Fibroblast of gingiva (primary cell): ENCODE measurements around the gene DLEC1.
A peak's percentile ranks its signal among the peaks of the same experiment; 100 is the strongest.

ENCODE experiments used
- DNase-seq: peaks from one replicate; pipeline ENCODE4 v3.0.0-alpha.2; 2011; ENCODE audit warnings: low read depth

The DLEC1 gene, protein sequence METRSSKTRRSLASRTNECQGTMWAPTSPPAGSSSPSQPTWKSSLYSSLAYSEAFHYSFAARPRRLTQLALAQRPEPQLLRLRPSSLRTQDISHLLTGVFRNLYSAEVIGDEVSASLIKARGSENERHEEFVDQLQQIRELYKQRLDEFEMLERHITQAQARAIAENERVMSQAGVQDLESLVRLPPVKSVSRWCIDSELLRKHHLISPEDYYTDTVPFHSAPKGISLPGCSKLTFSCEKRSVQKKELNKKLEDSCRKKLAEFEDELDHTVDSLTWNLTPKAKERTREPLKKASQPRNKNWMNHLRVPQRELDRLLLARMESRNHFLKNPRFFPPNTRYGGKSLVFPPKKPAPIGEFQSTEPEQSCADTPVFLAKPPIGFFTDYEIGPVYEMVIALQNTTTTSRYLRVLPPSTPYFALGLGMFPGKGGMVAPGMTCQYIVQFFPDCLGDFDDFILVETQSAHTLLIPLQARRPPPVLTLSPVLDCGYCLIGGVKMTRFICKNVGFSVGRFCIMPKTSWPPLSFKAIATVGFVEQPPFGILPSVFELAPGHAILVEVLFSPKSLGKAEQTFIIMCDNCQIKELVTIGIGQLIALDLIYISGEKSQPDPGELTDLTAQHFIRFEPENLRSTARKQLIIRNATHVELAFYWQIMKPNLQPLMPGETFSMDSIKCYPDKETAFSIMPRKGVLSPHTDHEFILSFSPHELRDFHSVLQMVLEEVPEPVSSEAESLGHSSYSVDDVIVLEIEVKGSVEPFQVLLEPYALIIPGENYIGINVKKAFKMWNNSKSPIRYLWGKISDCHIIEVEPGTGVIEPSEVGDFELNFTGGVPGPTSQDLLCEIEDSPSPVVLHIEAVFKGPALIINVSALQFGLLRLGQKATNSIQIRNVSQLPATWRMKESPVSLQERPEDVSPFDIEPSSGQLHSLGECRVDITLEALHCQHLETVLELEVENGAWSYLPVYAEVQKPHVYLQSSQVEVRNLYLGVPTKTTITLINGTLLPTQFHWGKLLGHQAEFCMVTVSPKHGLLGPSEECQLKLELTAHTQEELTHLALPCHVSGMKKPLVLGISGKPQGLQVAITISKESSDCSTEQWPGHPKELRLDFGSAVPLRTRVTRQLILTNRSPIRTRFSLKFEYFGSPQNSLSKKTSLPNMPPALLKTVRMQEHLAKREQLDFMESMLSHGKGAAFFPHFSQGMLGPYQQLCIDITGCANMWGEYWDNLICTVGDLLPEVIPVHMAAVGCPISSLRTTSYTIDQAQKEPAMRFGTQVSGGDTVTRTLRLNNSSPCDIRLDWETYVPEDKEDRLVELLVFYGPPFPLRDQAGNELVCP (N-terminal part only)

DNA sequence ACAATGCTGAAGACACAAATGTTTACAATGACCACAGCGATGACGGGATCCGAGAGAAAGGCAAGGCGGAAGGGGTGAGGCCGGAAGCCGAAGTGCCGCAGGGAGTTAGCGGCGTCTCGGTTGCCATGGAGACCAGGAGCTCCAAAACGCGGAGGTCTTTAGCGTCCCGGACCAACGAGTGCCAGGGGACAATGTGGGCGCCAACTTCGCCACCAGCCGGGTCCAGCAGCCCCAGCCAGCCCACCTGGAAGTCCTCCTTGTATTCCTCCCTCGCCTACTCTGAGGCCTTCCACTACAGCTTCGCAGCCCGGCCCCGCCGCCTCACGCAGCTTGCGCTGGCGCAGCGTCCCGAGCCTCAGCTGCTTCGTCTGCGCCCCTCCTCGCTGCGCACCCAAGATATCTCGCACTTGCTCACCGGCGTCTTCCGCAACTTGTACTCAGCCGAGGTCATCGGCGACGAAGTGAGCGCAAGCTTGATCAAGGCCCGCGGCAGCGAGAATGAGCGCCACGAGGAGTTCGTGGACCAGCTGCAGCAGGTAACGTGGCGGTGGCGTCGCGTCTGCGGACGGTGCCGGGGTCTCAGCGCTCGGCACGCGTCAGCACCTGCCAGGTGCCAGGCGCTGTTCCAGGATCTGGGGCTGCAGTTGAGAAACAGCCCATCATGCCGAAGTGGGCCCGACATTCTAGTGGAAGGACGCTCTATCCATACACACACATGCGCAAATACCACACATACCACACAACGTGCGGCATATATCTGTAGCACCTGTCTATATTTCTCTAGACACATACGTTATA, at the start of gene DLEC1:
Gene DLEC1, plus strand, starts transcription at position 108 of the 798 bp plus-strand sequence. Its CDS starts 18 bp downstream, at position 126.
- peak; percentile 28 for DNase-seq

- no peak for DNase-seq
Observed at GRCh38 chr3:37989821-37990480, 49.1 kb upstream of the DLEC1 start.

DNA sequence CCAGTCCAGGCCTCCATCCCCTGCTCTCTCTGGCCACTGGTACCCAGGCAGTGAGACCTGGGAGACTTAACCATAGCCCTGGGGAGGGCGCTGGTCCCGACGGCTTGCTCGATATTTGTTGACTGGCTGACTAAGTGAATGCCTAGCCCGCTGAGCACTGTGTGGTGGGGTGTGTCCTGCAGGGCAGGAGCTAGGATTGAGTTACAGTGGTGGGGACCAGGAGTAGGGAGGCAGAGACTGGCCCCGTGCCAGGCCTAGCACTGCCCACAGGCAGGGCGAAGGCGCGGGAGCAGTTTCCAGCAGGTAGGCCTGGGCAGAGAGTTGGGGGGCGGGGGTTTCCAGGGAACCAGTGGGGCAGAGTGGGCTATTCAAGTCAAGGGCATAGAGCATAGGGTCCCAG, 48.5 kb upstream of the DLEC1 start, which contains the start of gene VILL:
Gene VILL, plus strand, starts transcription at position 260 of the 400 bp plus-strand sequence. CDS start 2,887 bp downstream, outside the sequence.
- DNase-seq: no peak

GRCh38 chr3:37991109-37991508, 47.9 kb upstream of the DLEC1 start:
- no peak for DNase-seq

GRCh38 chr3:37991823-37992222, 47.2 kb upstream of the DLEC1 start:
- no peak for DNase-seq

DNA sequence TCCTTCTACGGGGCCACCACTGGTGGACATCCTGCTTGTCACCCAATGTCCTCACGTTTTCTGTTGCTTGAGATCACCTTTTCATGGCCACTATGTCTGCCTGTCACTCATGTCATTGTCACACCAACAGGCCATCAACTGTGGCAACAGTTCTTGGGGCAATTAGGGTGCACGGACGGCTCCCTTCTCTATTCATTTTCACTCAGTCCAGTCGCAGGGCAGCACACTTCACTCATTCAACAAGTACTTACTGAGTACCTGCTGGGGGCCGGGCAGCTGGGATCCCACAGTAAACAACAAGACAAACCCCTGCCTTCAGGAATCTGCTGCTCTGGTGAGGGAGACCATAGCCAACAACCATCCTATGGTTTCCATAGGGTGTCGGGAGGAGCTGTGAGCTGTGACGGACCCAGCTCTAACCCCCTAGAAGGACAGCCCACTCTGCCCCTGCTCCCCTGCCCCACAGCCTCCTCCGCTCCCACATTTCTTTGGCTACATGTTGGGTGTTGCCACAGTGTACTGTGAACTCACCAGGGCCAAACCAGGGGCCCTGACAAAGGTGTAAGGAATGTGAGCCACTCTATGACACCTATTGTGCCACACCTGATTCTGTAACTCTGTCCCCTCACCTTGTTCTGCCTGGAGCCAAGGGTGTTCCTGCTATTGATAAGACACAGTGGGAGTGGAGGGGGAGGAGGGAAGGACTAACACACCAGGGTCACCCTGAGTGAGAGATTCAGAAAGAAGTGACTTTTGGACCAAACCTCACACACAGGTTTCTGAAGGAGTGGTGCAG, 46.5 kb upstream of the DLEC1 start:
- no peak for DNase-seq

DNA sequence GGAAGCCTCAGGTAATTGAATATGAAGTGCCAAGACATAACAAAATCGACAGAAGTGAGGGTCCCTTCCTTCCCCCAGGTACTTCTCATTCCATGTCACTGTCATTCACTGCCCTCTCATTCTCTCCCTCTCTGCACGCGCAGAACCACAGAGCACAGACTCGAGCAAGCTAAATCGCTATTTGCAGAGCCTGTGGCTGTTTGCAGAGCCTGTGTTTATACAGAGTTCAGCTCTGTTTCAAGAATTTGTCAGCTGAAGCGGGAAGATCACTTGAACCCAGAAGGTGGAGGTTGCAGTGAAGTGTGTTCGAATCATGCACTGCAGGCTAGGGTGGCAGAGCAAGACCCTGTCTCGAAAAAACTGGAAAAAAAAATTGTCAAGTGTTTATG, 45.9 kb upstream of the DLEC1 start:
- DNase-seq: no peak

DNA sequence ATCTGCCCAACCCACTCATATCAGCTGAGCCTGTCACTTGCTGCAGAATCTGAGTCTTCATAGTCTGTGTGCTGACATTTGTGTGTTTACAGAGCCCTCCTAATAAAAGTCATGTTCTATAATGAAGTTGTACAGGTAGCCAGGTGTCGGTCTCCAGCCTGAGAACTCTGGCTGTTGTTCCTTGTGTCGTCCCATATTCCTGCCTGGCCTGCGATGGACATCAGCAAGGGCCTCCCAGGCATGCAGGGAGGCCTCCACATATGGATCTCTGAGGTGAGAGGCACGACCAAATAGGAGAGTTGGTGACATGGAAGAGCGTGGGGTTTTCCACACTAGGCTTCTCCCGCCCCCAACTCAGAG, 45.6 kb upstream of the DLEC1 start:
- DNase-seq: no peak

DNA sequence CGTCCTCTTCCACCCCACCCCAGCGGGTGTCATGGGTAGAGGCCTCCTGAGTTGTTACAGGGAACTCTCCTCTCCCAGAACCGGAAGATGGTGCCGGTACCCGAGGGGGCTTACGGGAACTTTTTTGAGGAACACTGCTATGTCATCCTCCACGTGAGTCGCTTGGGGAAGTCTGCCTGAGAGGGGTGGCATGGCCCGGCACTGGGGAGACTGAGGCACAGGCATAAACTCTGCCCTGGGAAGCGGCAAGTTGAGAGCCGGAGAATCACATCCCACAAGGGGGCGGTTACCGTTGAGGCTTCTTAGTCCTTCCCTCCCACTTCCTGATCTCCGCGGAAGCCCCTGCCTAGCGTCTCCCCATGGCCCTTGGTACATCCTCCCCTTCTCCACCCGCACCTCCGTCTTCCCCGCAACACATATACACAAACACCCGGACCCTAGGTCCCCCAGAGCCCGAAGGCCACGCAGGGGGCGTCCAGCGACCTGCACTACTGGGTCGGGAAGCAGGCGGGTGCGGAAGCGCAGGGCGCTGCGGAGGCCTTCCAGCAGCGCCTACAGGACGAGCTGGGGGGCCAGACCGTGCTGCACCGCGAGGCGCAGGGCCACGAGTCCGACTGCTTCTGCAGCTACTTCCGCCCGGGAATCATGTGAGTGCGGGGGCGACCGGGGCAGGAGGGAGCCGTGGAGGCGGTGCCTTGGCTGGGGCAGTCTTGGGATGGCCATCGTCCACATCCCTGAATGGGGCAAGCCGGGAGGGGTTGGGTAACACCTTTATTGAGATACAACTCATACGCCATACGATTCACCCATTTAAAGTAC, 45.0 kb upstream of the DLEC1 start:
- peak; percentile 84 for DNase-seq

DNA sequence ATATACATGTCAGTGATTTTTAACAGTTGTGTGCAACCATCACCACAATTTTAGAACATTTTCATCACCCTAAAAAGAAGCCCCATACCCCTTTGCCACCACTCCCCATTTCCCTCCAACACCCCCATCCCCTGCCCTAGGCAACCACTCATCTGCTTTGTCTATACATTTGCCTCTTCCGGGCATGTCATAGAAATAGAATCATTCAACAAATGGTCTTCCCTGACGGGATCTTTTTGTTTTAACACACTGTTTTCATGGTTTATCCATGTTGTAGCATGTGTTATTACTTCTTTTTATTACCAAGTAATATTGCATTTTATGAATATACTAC, 44.4 kb upstream of the DLEC1 start:
- no peak for DNase-seq

- no peak for DNase-seq
Observed at GRCh38 chr3:37995652-37996641, 43.1 kb upstream of the DLEC1 start.

GRCh38 chr3:37996785-37997301, 42.2 kb upstream of the DLEC1 start:
- DNase-seq: peak; percentile 62

- DNase-seq: no peak
Observed at GRCh38 chr3:37997342-37997741, 41.7 kb upstream of the DLEC1 start.

DNA sequence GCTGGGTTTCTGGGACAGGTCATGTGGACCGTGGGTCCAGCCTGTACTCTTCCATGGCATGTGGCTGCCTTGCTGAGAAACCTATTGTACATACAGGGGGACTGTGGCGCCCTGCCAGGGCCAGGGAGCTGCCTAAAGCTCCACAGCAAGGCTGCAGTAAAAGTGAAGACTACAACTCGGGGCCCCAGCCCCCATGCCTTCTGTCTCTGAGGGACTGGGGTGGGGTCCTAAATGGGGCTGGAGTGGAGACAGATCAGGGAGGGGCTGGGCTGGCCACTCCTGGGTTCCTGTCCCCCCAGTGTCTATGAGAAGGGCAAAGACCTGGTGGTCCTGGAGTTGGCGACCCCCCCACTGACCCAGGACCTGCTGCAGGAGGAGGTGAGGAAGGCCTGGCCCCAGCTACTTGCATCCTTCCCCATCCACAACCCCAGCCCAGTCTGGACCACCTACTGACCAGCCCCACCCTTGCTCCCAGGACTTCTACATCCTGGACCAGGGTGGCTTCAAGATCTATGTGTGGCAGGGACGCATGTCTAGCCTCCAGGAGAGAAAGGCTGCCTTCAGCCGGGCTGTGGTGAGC, 41.1 kb upstream of the DLEC1 start:
- DNase-seq: no peak

- no peak for DNase-seq
Observed at GRCh38 chr3:37999836-38000235, 39.2 kb upstream of the DLEC1 start.

DNA sequence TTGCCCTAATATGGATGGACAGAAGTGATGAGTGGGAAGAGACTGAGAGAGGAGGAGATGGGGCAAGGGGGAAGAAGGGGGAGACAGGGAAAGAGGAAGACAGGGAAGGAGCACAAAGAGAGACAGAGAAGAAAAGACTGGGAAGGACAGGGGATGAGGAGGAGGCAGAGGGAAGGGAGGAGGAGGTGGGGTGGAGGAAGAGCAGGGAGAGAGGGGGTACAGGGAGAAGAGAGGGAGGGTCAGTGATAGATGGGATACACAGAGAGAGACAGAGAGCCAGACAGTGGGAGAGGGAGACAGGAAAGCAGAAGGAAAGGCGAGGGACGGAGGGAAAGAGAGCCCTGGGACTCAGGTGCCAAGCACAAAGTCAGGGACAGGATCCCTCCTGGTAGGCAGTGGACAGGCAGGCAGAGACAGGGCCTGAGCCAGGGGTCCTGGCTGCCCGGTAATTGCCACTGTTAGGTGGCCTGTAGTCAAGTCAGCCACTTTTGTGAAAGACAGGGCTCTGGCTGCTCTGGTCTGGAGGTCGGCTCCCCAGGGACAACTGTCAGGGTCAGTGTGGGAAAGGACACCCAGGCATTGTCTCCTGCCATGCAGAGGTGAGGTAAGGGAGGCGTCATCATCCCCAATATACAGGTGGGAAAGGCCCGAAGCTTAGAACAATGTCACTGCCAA, 38.6 kb upstream of the DLEC1 start:
- no peak for DNase-seq
